Lower leg skin (tissue), 4 donors: Measurements from ENCODE around the gene GPR132. TPM values are rescaled to one million over a fixed set of nuclear protein-coding genes. Genes with fewer than 3 reads are reported as not detected.

Source experiments
- DNase-seq, 2 donors: peaks; one replicate each; pipeline ENCODE4 v3.0.0-alpha.2; 2019; ENCODE audit warnings: low spot score in 2 of 2
- H3K4me3 ChIP-seq: fragments of 200-600 bp; sonication (generic); 2 replicates; pipeline ENCODE4 v1.5.1; 2017; ENCODE audit warnings: mild to moderate bottlenecking, low read depth; ENCODE audit not compliant: poor library complexity, severe bottlenecking
- CTCF ChIP-seq, 3 donors: fragments of 450-650 bp; IDR thresholded peaks; one replicate each; pipeline ENCODE4 v1.5.1; 2016; ENCODE audit warnings: antibody characterized with exemption in 3 of 3, mild to moderate bottlenecking in 3 of 3, moderate library complexity in 2 of 3
- POLR2A ChIP-seq, 2 donors: fragments of 450-650 bp; IDR thresholded peaks; one replicate each; pipeline ENCODE4 v1.6.1; 2016 to 2017; ENCODE audit warnings: antibody characterized with exemption in 2 of 2, mild to moderate bottlenecking in 1 of 2, moderate library complexity in 1 of 2
- WGBS, 2 donors: methylation state at CpG; one replicate each; pipeline ENCODE4 v1.1.5; 2018; 5-methylcytosine and 5-hydroxymethylcytosine counted together
- intact Hi-C: fragments of 100-400 bp; cut with DNase I; formaldehyde crosslinking; loops from one replicate; pipeline ENCODE4 v1.15.0; 2023; ENCODE audit warnings: low total_unique reads
- total RNA-seq, 4 donors: library from RNA; depleted of rRNA; stranded (reverse); fragments of >200 nt; gene quantifications; one replicate each; pipeline ENCODE4 v1.1.0, GENCODE V29; 2016

The GPR132 gene
- total RNA-seq, 4 donors from 2014 or later: 0.84 to 1.3 (median 1.1) TPM

GRCh38 chr14:105014032-105014431, 51.2 kb downstream of the GPR132 start:
- intact Hi-C loops: no loop called here
- H3K4me3 ChIP-seq: no peak overlapping the region
- no peak for DNase-seq
- no peak for TF ChIP-seq CTCF (IDR thresholded peaks at IDR 0.05)
- 75 to 86% methylated on average over 9 of the region's 9 CpGs for WGBS, 2 donors

- TF ChIP-seq CTCF (IDR thresholded peaks at IDR 0.05) (no peak), POLR2A (IDR thresholded peaks at IDR 0.05) (no peak)
- intact Hi-C loops: no loop called here
- H3K4me3 ChIP-seq: no peak overlapping the region
- WGBS, 2 donors: 36 to 42% methylated on average over 8 of the region's 8 CpGs
- no peak for DNase-seq
Measured at GRCh38 chr14:105013150-105013785, 52.0 kb downstream of the GPR132 start.

GRCh38 chr14:105012171-105012985, 52.9 kb downstream of the GPR132 start:
- intact Hi-C loops: no loop called here
- no peak overlapping the region for H3K4me3 ChIP-seq
- DNase-seq: no peak
- 50 to 52% methylated on average over 23 of the region's 23 CpGs for WGBS, 2 donors
- TF ChIP-seq CTCF (IDR thresholded peaks at IDR 0.05) (no peak), POLR2A (IDR thresholded peaks at IDR 0.05) (no peak)

GRCh38 chr14:105011312-105011990, 53.8 kb downstream of the GPR132 start:
- DNase-seq: no peak
- no peak for TF ChIP-seq CTCF (IDR thresholded peaks at IDR 0.05)
- TF ChIP-seq POLR2A (IDR thresholded peaks at IDR 0.05): no peak
- 82 to 86% methylated on average over 28 to 29 of the region's 29 CpGs for WGBS, 2 donors
- intact Hi-C loops: no loop called here
- no peak overlapping the region for H3K4me3 ChIP-seq

- H3K4me3 ChIP-seq: no peak overlapping the region
- TF ChIP-seq POLR2A (IDR thresholded peaks at IDR 0.05) (no peak), CTCF (IDR thresholded peaks at IDR 0.05) (no peak)
- no peak for DNase-seq
- intact Hi-C loops: no loop called here
- WGBS, 2 donors: 79 to 81% methylated on average over 17 of the region's 17 CpGs
Measured at GRCh38 chr14:105010891-105011291, 54.3 kb downstream of the GPR132 start.
